HL-60 (cell line): ENCODE measurements around the gene UBP1.

Experiments
- DNase-seq, 2 experiments: peaks; one replicate each; pipeline ENCODE4 v3.0.0-alpha.2; 2010 to 2020; ENCODE audit warnings: low read depth in 1 of 2, low spot score in 1 of 2
- H3K27ac ChIP-seq: fragments of 250-450 bp; sonication (Bioruptor Pico); replicated peaks from 2 replicates; pipeline ENCODE4 v1.5.1; 2020; ENCODE audit warnings: mild to moderate bottlenecking, moderate library complexity
- H3K27me3 ChIP-seq: fragments of 250-450 bp; sonication (Bioruptor Pico); 2 replicates; pipeline ENCODE4 v1.5.1; 2021; ENCODE audit warnings: mild to moderate bottlenecking, moderate library complexity; ENCODE audit not compliant: insufficient read depth, poor library complexity, severe bottlenecking
- H3K4me3 ChIP-seq: replicated peaks from 2 replicates; pipeline ENCODE4 v1.5.1; 2011; ENCODE audit warnings: mild to moderate bottlenecking, control low read depth, low read length; ENCODE audit not compliant: insufficient read depth
- CTCF ChIP-seq: IDR thresholded peaks from one replicate; pipeline ENCODE4 v1.5.1; 2011; ENCODE audit warnings: low read length, control low read depth, inconsistent platforms; ENCODE audit not compliant: insufficient read depth
- GABPA ChIP-seq: IDR thresholded peaks from 2 replicates; pipeline ENCODE4 v1.6.1; 2012; ENCODE audit warnings: low read depth
- POLR2AphosphoS5 ChIP-seq: IDR thresholded peaks from 2 replicates; pipeline ENCODE4 v1.6.1; 2012; ENCODE audit warnings: low read depth
- REST ChIP-seq: IDR thresholded peaks from 2 replicates; pipeline ENCODE4 v1.6.1; 2012; ENCODE audit warnings: low read depth; ENCODE audit not compliant: insufficient replicate concordance
- SPI1 ChIP-seq: IDR thresholded peaks from 2 replicates; pipeline ENCODE4 v1.6.1; 2012; ENCODE audit warnings: low read depth, mild to moderate bottlenecking, borderline replicate concordance

The UBP1 gene

GRCh38 chr3:33364060-33364459 is 76.1 kb downstream of the UBP1 start:
- TF ChIP-seq SPI1 (no peak), GABPA (no peak), POLR2AphosphoS5 (no peak), REST (no peak), CTCF (no peak)
- Histone ChIP-seq H3K27me3 (no peaks in the 10 kb centered on the region), H3K4me3 (no peak overlapping the region), H3K27ac (no peak overlapping the region)
- no peak for DNase-seq

GRCh38 chr3:33363113-33363800 is 76.9 kb downstream of the UBP1 start:
- DNase-seq, result no peak
- H3K4me3 ChIP-seq, result no peak overlapping the region
- no peak for TF ChIP-seq REST
- no peak for TF ChIP-seq CTCF
- no peak for TF ChIP-seq GABPA
- no peak for TF ChIP-seq SPI1
- TF ChIP-seq POLR2AphosphoS5, result no peak
- no peaks in the 10 kb centered on the region for H3K27me3 ChIP-seq
- H3K27ac ChIP-seq, result no peak overlapping the region

GRCh38 chr3:33360136-33360825 is 79.9 kb downstream of the UBP1 start:
- Histone ChIP-seq H3K4me3 (no peak overlapping the region), H3K27ac (no peak overlapping the region), H3K27me3 (no peaks in the 10 kb centered on the region)
- TF ChIP-seq POLR2AphosphoS5, result no peak
- TF ChIP-seq GABPA, result no peak
- no peak for TF ChIP-seq CTCF
- TF ChIP-seq REST, result no peak
- no peak for TF ChIP-seq SPI1
- no peak for DNase-seq
